Natural killer cell treated with Interleukin-12 subunit alpha and Interleukin-12 subunit beta and Interleukin-15 and Interleukin-18, amount 100 ng/mL, for 72 hours (primary cell): ENCODE measurements around the gene SLC37A2. TPM values are rescaled to one million over a fixed set of nuclear protein-coding genes. Genes with fewer than 3 reads are reported as not detected.

Experiments used
- ATAC-seq, 2 donors: fragments of 150-1000 bp; cut with Tn5 transposase in 1 of 2; sonication (Bioruptor Pico), chemical (Tn5 transposase) in 1 of 2; 2 replicates each; pipeline ENCODE4 v1.10.0; 2021
- DNase-seq: peaks from one replicate; pipeline ENCODE4 v3.0.0; 2022; ENCODE audit warnings: low spot score
- H3K27ac Mint-ChIP-seq, 2 donors: 1 replicate in 1 of 2; 2 replicates in 1 of 2; pipeline ENCODE4 v1.8.0; 2022; ENCODE audit warnings: mixed read lengths in 2 of 2, mild to moderate bottlenecking in 1 of 2, moderate library complexity in 1 of 2
- H3K27me3 Mint-ChIP-seq, 2 donors: 1 replicate in 1 of 2; 2 replicates in 1 of 2; pipeline ENCODE4 v1.8.0; 2022; ENCODE audit warnings: mixed read lengths in 2 of 2
- H3K36me3 Mint-ChIP-seq: one replicate; pipeline ENCODE4 v1.8.0; 2022; ENCODE audit warnings: mixed read lengths
- H3K4me1 Mint-ChIP-seq, 2 donors: 1 replicate in 1 of 2; 2 replicates in 1 of 2; pipeline ENCODE4 v1.8.0; 2022; ENCODE audit warnings: low read depth in 2 of 2, mixed read lengths in 2 of 2, mild to moderate bottlenecking in 1 of 2
- H3K4me3 Mint-ChIP-seq: one replicate; pipeline ENCODE4 v1.8.0; 2022; ENCODE audit warnings: mixed read lengths
- H3K9me3 Mint-ChIP-seq: 2 replicates; pipeline ENCODE4 v1.8.0; 2022; ENCODE audit warnings: mixed read lengths
- total RNA-seq, 2 donors: library from RNA; stranded (reverse); gene quantifications; one replicate each; pipeline ENCODE4 v1.2.3, GENCODE V29; 2022

The SLC37A2 gene
- total RNA-seq, 2 donors from 2014 or later = 0.36 to 1.0 TPM

- H3K9me3 Mint-ChIP-seq = no peaks in the 10 kb centered on the region
- no peak overlapping the region for H3K27ac Mint-ChIP-seq
- no peaks in the 10 kb centered on the region for H3K36me3 Mint-ChIP-seq
- H3K4me1 Mint-ChIP-seq = peaks cover 9 to 10% of the 10 kb centered on the region in 2 donors
- DNase-seq (no peak), ATAC-seq (no peak)
- H3K27me3 Mint-ChIP-seq = peaks cover 5 to 13% of the 10 kb centered on the region in 2 donors
- H3K4me3 Mint-ChIP-seq = no peak overlapping the region
These were observed 1.8 kb upstream of the SLC37A2 start for GRCh38 chr11:125061281-125061680.

GRCh38 chr11:125062218-125062930 is 731 bp upstream of the SLC37A2 start:
- ATAC-seq = no peak
- H3K9me3 Mint-ChIP-seq = no peaks in the 10 kb centered on the region
- peaks cover 9 to 10% of the 10 kb centered on the region in 2 donors for H3K4me1 Mint-ChIP-seq
- DNase-seq = no peak
- peak overlapping the region; percentile 3 to 27 for H3K27ac Mint-ChIP-seq
- peak overlapping the region; percentile 84 for H3K4me3 Mint-ChIP-seq
- H3K27me3 Mint-ChIP-seq = peaks cover 6 to 13% of the 10 kb centered on the region in 2 donors
- no peaks in the 10 kb centered on the region for H3K36me3 Mint-ChIP-seq

GRCh38 chr11:125063429-125064043 is 431 bp downstream of the SLC37A2 start:
- peak in 1 of 2 donors; percentile 19 for ATAC-seq
- no peak overlapping the region for H3K27ac Mint-ChIP-seq

GRCh38 chr11:125064070-125064469 is 965 bp downstream of the SLC37A2 start:
- ATAC-seq = no peak
- H3K4me1 Mint-ChIP-seq = peaks cover 9 to 10% of the 10 kb centered on the region in 2 donors
- H3K27me3 Mint-ChIP-seq = peaks cover 6 to 13% of the 10 kb centered on the region in 2 donors
- no peak for DNase-seq
- no peaks in the 10 kb centered on the region for H3K9me3 Mint-ChIP-seq
- no peak overlapping the region for H3K4me3 Mint-ChIP-seq
- H3K27ac Mint-ChIP-seq = no peak overlapping the region
- no peaks in the 10 kb centered on the region for H3K36me3 Mint-ChIP-seq

More at GRCh38 chr11:125063429-125064043, 431 bp downstream of the SLC37A2 start:
- Mint-ChIP-seq H3K27me3 (peaks cover 6 to 13% of the 10 kb centered on the region in 2 donors), H3K4me3 (peak overlapping the region; percentile 42), H3K9me3 (no peaks in the 10 kb centered on the region), H3K36me3 (no peaks in the 10 kb centered on the region), H3K4me1 (peaks cover 9 to 10% of the 10 kb centered on the region in 2 donors)
- DNase-seq = no peak

GRCh38 chr11:125068368-125068767 is 5.3 kb downstream of the SLC37A2 start:
- H3K27ac Mint-ChIP-seq = no peak overlapping the region
- no peaks in the 10 kb centered on the region for H3K9me3 Mint-ChIP-seq
- no peak for DNase-seq
- H3K36me3 Mint-ChIP-seq = no peaks in the 10 kb centered on the region
- peaks cover 6% of the 10 kb centered on the region in 2 donors for H3K27me3 Mint-ChIP-seq
- no peak overlapping the region for H3K4me3 Mint-ChIP-seq
- peaks cover 15 to 18% of the 10 kb centered on the region in 2 donors for H3K4me1 Mint-ChIP-seq
- no peak for ATAC-seq

- ATAC-seq (no peak), DNase-seq (no peak)
- H3K27me3 Mint-ChIP-seq = peaks cover 6% of the 10 kb centered on the region in 2 donors
- H3K27ac Mint-ChIP-seq = no peak overlapping the region
- no peaks in the 10 kb centered on the region for H3K9me3 Mint-ChIP-seq
- peaks cover 16 to 18% of the 10 kb centered on the region in 2 donors for H3K4me1 Mint-ChIP-seq
- H3K4me3 Mint-ChIP-seq = no peak overlapping the region
- H3K36me3 Mint-ChIP-seq = no peaks in the 10 kb centered on the region
These were observed 5.9 kb downstream of the SLC37A2 start for GRCh38 chr11:125069008-125069407.

- Mint-ChIP-seq H3K9me3 (no peaks in the 10 kb centered on the region), H3K4me1 (peaks cover 18 to 19% of the 10 kb centered on the region in 2 donors), H3K27ac (no peak overlapping the region), H3K27me3 (peaks cover 3 to 6% of the 10 kb centered on the region in 2 donors), H3K36me3 (no peaks in the 10 kb centered on the region), H3K4me3 (no peak overlapping the region)
- DNase-seq (no peak), ATAC-seq (no peak)
These were observed 6.7 kb downstream of the SLC37A2 start for GRCh38 chr11:125069796-125070195.

GRCh38 chr11:125070699-125071254 is 7.7 kb downstream of the SLC37A2 start:
- ATAC-seq (peak; percentile 91 to 92), DNase-seq (no peak)
- Mint-ChIP-seq H3K4me1 (peaks cover 18 to 19% of the 10 kb centered on the region in 2 donors), H3K4me3 (peak overlapping the region; percentile 53), H3K27ac (peak overlapping the region in 1 of 2 donors; percentile 31), H3K9me3 (no peaks in the 10 kb centered on the region), H3K27me3 (peaks cover 0 to 3% of the 10 kb centered on the region in 2 donors), H3K36me3 (no peaks in the 10 kb centered on the region)

- Mint-ChIP-seq H3K4me3 (no peak overlapping the region), H3K27ac (peak overlapping the region in 1 of 2 donors; percentile 31), H3K9me3 (no peaks in the 10 kb centered on the region), H3K27me3 (no peaks in the 10 kb centered on the region), H3K4me1 (peaks cover 18 to 19% of the 10 kb centered on the region in 2 donors), H3K36me3 (no peaks in the 10 kb centered on the region)
- ATAC-seq (no peak), DNase-seq (no peak)
These were observed 8.3 kb downstream of the SLC37A2 start for GRCh38 chr11:125071435-125071834.

GRCh38 chr11:125071846-125072217 is 8.7 kb downstream of the SLC37A2 start:
- Mint-ChIP-seq H3K36me3 (no peaks in the 10 kb centered on the region), H3K27ac (no peak overlapping the region), H3K4me1 (peaks cover 18 to 19% of the 10 kb centered on the region in 2 donors), H3K9me3 (no peaks in the 10 kb centered on the region), H3K27me3 (no peaks in the 10 kb centered on the region), H3K4me3 (no peak overlapping the region)
- DNase-seq (no peak), ATAC-seq (no peak)

- ATAC-seq (no peak), DNase-seq (no peak)
- H3K9me3 Mint-ChIP-seq = no peaks in the 10 kb centered on the region
- H3K4me1 Mint-ChIP-seq = peaks cover 18 to 19% of the 10 kb centered on the region in 2 donors
- no peak overlapping the region for H3K27ac Mint-ChIP-seq
- H3K4me3 Mint-ChIP-seq = no peak overlapping the region
- H3K27me3 Mint-ChIP-seq = no peaks in the 10 kb centered on the region
- no peaks in the 10 kb centered on the region for H3K36me3 Mint-ChIP-seq
These were observed 9.3 kb downstream of the SLC37A2 start for GRCh38 chr11:125072218-125072960.

GRCh38 chr11:125072961-125073590 is 10.0 kb downstream of the SLC37A2 start:
- Mint-ChIP-seq H3K4me1 (peaks cover 18 to 19% of the 10 kb centered on the region in 2 donors), H3K27ac (no peak overlapping the region), H3K9me3 (no peaks in the 10 kb centered on the region), H3K27me3 (no peaks in the 10 kb centered on the region), H3K36me3 (no peaks in the 10 kb centered on the region), H3K4me3 (no peak overlapping the region)
- ATAC-seq (no peak), DNase-seq (no peak)
